ENCODE measurements around the gene AGPS.

AGPS gene

DNA sequence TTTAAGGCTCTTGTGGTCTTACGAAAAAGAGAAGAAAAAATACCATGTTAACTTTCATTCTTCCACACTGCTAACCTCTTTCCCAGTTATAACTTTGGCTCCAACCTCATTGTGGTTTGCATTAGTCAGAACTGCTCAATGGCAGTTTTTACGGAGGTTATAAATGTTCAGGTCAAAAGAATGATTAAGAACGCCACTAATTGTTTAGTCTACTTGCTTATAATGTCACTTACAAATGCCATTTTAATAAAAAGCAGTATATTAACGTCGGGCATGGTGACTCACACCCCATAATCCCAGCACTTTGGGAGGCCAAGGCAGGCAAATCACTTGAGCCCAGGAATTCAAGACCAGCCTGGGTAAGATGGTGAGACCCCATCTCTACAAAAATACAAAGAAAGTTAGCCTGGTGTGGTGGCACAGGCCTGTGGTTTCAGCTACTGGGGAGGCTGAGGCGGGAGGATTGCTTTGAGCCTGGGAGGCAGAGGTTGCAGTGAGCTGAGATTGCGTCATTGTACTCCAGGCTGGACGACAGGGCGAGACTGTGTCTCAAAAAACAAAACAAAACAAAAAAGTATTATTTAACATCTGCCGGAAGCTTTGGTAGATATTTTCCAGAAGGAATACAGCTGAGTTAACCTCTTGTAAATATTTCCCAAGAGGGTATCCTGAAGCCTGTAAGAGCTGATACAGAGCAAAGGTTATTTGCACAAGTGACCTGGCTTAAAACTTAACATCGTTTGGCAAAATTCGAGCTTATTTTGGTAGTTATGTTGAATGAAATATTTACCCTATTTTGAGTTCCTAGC, 5.1 kb downstream of the AGPS start:
- no peak overlapping the region for H3K4me3 ChIP-seq (replicated peaks; ENCODE audit: low read depth, low read length)
- peak; percentile 82 for DNase-seq (ENCODE audit: low read depth)
- TF ChIP-seq CTCF (IDR thresholded peaks at IDR 0.05; ENCODE audit: low read length, missing control alignments), result no peak

DNA sequence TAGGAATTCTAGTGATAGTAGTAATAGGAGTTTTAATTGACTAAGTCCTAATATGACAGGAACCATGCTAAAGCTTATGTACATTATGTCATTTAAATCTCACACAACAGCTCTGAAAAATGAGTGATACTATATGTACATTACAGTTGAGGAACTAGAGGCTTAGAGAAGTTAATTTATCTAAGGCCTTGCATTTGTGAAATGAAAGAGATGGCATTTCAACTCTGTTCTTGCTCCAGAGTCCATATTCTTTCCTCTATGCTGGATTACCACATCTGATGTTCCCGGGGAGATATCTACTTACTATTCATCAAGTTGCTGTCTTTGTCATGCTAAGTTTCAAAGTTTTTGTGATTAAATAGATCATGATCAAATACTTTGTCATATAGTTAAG, 5.7 kb downstream of the AGPS start:
- no peak for DNase-seq (ENCODE audit: low read depth)
- no peak overlapping the region for H3K4me3 ChIP-seq (replicated peaks; ENCODE audit: low read depth, low read length)
- TF ChIP-seq CTCF (IDR thresholded peaks at IDR 0.05; ENCODE audit: low read length, missing control alignments), result no peak

GRCh38 chr2:177398791-177399190, 6.2 kb downstream of the AGPS start:
- no peak for DNase-seq (ENCODE audit: low read depth)
- H3K4me3 ChIP-seq (replicated peaks; ENCODE audit: low read depth, low read length), result no peak overlapping the region
- TF ChIP-seq CTCF (IDR thresholded peaks at IDR 0.05; ENCODE audit: low read length, missing control alignments), result no peak

DNA sequence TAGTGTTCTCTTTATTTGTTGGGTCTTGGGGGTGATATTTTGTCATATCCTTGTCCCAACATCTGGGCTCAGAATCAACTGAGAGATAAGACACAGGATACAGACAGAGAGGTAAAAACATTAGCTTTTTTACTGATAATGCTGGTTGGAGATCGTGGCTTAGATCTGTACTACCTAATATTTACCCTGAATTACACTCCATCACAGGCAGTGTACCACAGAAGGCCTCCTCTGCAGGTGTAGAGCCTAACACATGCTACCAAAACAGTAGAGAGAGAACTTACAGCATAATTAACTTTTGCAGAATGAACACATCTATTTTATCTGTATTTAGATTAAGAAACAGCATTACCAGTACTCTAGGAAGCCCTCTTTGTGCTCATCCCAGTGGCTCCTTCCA, 6.8 kb downstream of the AGPS start:
- TF ChIP-seq CTCF (IDR thresholded peaks at IDR 0.05; ENCODE audit: low read length, missing control alignments), result no peak
- H3K4me3 ChIP-seq (replicated peaks; ENCODE audit: low read depth, low read length), result no peak overlapping the region
- DNase-seq (ENCODE audit: low read depth), result no peak

DNA sequence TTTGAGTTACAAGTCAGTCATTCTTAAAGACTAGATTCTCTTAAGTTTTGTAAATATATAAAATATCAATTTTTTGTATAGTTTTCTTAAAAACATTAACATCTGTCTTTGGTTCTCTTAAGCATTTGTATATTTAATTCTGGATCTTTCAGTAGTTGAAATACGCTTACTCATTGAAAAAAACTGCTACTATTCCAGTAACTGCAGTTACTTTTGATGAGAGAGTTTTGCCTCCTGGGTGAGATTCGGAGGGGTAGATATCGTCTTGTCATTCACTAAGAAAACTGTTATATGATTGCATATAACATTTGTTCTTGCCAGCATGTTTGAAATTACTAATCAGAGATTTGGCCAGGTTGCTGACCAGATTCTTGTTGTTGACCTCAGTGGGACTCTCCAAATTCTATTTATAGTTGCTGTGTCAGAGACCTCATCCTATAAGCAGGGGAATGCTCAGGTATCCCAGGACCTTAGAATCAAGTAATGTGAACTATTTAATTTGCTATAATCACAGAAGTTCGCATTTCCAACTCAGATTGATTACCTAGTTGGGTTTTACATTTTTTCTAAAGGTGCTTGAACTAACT, 7.9 kb downstream of the AGPS start:
- H3K4me3 ChIP-seq (replicated peaks; ENCODE audit: low read depth, low read length), result no peak overlapping the region
- DNase-seq (ENCODE audit: low read depth), result no peak
- no peak for TF ChIP-seq CTCF (IDR thresholded peaks at IDR 0.05; ENCODE audit: low read length, missing control alignments)

- DNase-seq (ENCODE audit: low read depth), result no peak
- no peak overlapping the region for H3K4me3 ChIP-seq (replicated peaks; ENCODE audit: low read depth, low read length)
- no peak for TF ChIP-seq CTCF (IDR thresholded peaks at IDR 0.05; ENCODE audit: low read length, missing control alignments)
Observed at GRCh38 chr2:177402096-177402495, 9.5 kb downstream of the AGPS start.

- no peak for DNase-seq (ENCODE audit: low read depth)
- no peak for TF ChIP-seq CTCF (IDR thresholded peaks at IDR 0.05; ENCODE audit: low read length, missing control alignments)
- no peak overlapping the region for H3K4me3 ChIP-seq (replicated peaks; ENCODE audit: low read depth, low read length)
Observed at GRCh38 chr2:177403838-177404237, 11.3 kb downstream of the AGPS start.

All from fibroblast of pulmonary artery (primary cell).